Nephron progenitor cell (in vitro differentiated cells): ENCODE results near the gene TRAF3IP1.
"Not testable (repeated sequence)": the region's sequence is repeated elsewhere in the genome, so short reads cannot be mapped to it uniquely, and the experiment has no call there.

Experiments
- DNase-seq: peaks from one replicate; pipeline ENCODE4 v3.0.0; 2021
- H3K27ac Mint-ChIP-seq: 2 replicates; pipeline ENCODE4 v1.8.0; 2021; ENCODE audit warnings: mild to moderate bottlenecking, moderate library complexity, mixed read lengths
- H3K27me3 Mint-ChIP-seq: 2 replicates; pipeline ENCODE4 v1.8.0; 2021; ENCODE audit warnings: mild to moderate bottlenecking, low read depth, mixed read lengths; ENCODE audit not compliant: poor library complexity
- H3K36me3 Mint-ChIP-seq: 2 replicates; pipeline ENCODE4 v1.8.0; 2021; ENCODE audit warnings: low read depth, mixed read lengths
- H3K4me1 Mint-ChIP-seq: 2 replicates; pipeline ENCODE4 v1.8.0; 2021; ENCODE audit warnings: mixed read lengths
- H3K4me3 Mint-ChIP-seq: 2 replicates; pipeline ENCODE4 v1.8.0; 2021; ENCODE audit warnings: mild to moderate bottlenecking, moderate library complexity, mixed read lengths
- H3K9me3 Mint-ChIP-seq: 2 replicates; pipeline ENCODE4 v1.8.0; 2021; ENCODE audit warnings: mild to moderate bottlenecking, moderate library complexity, mixed read lengths
- TF ChIP-seq, protein P1 (sequence below): fragments of 200-600 bp; sonication (generic); IDR thresholded peaks from 2 replicates; pipeline ENCODE4 v1.5.0; 2021; ENCODE audit warnings: antibody characterized with exemption

The TRAF3IP1 gene

DNA sequence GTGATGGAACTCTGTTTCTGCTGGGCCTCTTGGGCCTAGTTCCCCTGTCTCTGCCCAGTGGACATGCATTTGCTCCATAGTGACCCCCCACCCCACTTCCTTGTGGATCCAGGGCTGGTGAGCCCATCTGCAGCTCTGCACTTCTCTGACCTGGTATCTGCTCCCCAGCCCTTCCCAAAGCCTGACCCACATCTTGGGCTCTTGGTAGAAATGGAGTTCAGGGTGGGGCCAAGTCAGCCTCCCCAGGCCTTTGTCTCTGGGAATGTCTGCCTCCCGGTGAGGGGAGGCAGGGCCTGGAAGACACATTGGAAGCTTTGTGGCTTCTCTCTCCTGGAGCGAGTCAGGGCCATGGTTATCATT is 6.3 kb upstream of the TRAF3IP1 start:
- Mint-ChIP-seq H3K4me3 (no peak overlapping the region), H3K4me1 (no peaks in the 10 kb centered on the region), H3K36me3 (no peaks in the 10 kb centered on the region), H3K27me3 (peaks cover 15% of the 10 kb centered on the region), H3K9me3 (peaks cover 7% of the 10 kb centered on the region), H3K27ac (no peak overlapping the region)
- TF ChIP-seq, protein P1, sequence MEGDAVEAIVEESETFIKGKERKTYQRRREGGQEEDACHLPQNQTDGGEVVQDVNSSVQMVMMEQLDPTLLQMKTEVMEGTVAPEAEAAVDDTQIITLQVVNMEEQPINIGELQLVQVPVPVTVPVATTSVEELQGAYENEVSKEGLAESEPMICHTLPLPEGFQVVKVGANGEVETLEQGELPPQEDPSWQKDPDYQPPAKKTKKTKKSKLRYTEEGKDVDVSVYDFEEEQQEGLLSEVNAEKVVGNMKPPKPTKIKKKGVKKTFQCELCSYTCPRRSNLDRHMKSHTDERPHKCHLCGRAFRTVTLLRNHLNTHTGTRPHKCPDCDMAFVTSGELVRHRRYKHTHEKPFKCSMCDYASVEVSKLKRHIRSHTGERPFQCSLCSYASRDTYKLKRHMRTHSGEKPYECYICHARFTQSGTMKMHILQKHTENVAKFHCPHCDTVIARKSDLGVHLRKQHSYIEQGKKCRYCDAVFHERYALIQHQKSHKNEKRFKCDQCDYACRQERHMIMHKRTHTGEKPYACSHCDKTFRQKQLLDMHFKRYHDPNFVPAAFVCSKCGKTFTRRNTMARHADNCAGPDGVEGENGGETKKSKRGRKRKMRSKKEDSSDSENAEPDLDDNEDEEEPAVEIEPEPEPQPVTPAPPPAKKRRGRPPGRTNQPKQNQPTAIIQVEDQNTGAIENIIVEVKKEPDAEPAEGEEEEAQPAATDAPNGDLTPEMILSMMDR: no peak
- no peak for DNase-seq

GRCh38 chr2:238314576-238314975 is 5.7 kb upstream of the TRAF3IP1 start:
- peak overlapping the region; percentile 82 for H3K27ac Mint-ChIP-seq
- peaks cover 2% of the 10 kb centered on the region for H3K4me1 Mint-ChIP-seq
- H3K9me3 Mint-ChIP-seq: peaks cover 7% of the 10 kb centered on the region
- H3K4me3 Mint-ChIP-seq: no peak overlapping the region
- TF ChIP-seq, protein P1: no peak
- H3K36me3 Mint-ChIP-seq: no peaks in the 10 kb centered on the region
- H3K27me3 Mint-ChIP-seq: peaks cover 17% of the 10 kb centered on the region
- DNase-seq: no peak

- Mint-ChIP-seq H3K36me3 (no peaks in the 10 kb centered on the region), H3K4me3 (no peak overlapping the region), H3K4me1 (peaks cover 6% of the 10 kb centered on the region), H3K27me3 (peaks cover 18% of the 10 kb centered on the region), H3K9me3 (peaks cover 7% of the 10 kb centered on the region), H3K27ac (no peak overlapping the region)
- no peak for DNase-seq
- TF ChIP-seq, protein P1: no peak
These were observed 5.2 kb upstream of the TRAF3IP1 start for GRCh38 chr2:238315031-238315595.

DNA sequence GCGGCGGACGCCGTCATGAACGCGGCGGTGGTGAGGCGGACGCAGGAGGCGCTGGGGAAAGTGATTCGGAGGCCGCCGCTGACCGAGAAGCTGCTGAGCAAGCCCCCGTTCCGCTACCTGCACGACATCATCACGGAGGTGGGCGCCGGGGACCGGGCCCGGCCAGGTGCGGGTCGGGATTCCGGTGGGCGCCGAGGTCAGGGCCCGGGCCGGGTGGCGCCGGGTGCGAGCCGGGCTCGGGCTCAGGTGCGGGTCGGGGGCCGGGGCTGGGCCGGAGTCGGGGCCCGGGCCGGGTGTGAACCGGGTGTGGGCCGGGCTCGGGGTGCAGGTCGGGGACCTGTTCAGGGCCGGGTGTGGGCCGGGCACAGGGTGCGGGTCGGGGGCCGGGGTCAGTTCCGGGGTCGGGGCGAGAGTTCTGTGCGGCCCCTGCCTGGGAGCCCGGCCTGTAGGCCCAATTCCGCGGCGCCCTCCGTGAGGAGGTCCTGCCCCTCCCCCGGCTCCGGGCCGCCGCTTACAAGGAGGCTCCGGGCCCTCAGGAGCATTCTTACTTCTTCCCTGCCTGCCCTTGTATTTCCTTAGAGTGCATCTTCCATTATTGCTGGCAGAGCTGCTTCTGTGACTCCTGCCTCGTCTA is 447 bp downstream of the TRAF3IP1 start:
- Mint-ChIP-seq H3K9me3 (peaks cover 7% of the 10 kb centered on the region), H3K27me3 (peaks cover 15% of the 10 kb centered on the region), H3K36me3 (peaks cover 11% of the 10 kb centered on the region), H3K4me3 (peak overlapping the region; percentile 88), H3K27ac (no peak overlapping the region), H3K4me1 (peaks cover 16% of the 10 kb centered on the region)
- TF ChIP-seq, protein P1: no peak
- peak; percentile 44 for DNase-seq

GRCh38 chr2:238321467-238321866 is 1.1 kb downstream of the TRAF3IP1 start:
- peaks cover 7% of the 10 kb centered on the region for H3K9me3 Mint-ChIP-seq
- no peak for DNase-seq
- no peak overlapping the region for H3K27ac Mint-ChIP-seq
- H3K36me3 Mint-ChIP-seq: peaks cover 17% of the 10 kb centered on the region
- peaks cover 16% of the 10 kb centered on the region for H3K4me1 Mint-ChIP-seq
- TF ChIP-seq, protein P1: no peak
- peak overlapping the region; percentile 88 for H3K4me3 Mint-ChIP-seq
- H3K27me3 Mint-ChIP-seq: peaks cover 14% of the 10 kb centered on the region

GRCh38 chr2:238322001-238322411 is 1.7 kb downstream of the TRAF3IP1 start:
- H3K36me3 Mint-ChIP-seq: peaks cover 23% of the 10 kb centered on the region
- H3K4me1 Mint-ChIP-seq: peaks cover 16% of the 10 kb centered on the region
- TF ChIP-seq, protein P1: no peak
- peak overlapping the region; percentile 88 for H3K4me3 Mint-ChIP-seq
- DNase-seq: no peak
- H3K27me3 Mint-ChIP-seq: peaks cover 11% of the 10 kb centered on the region
- no peak overlapping the region for H3K27ac Mint-ChIP-seq
- peaks cover 7% of the 10 kb centered on the region for H3K9me3 Mint-ChIP-seq

GRCh38 chr2:238324248-238324647 is 3.9 kb downstream of the TRAF3IP1 start:
- not testable (repeated sequence) for H3K9me3 Mint-ChIP-seq

More at GRCh38 chr2:238324248-238324647, 3.9 kb downstream of the TRAF3IP1 start:
- peaks cover 45% of the 10 kb centered on the region for H3K36me3 Mint-ChIP-seq
- not testable (repeated sequence) for H3K4me3 Mint-ChIP-seq, H3K27me3 Mint-ChIP-seq, H3K27ac Mint-ChIP-seq, DNase-seq
- H3K4me1 Mint-ChIP-seq: peaks cover 16% of the 10 kb centered on the region
